Head of caudate nucleus (tissue), 42 donors: ENCODE data around the gene GBP1.
"Not testable (repeated sequence)": the region's sequence is repeated elsewhere in the genome, so short reads cannot be mapped to it uniquely, and the experiment has no call there.

Source experiments
- DNase-seq, 42 donors: peaks; one replicate each; pipeline versions ENCODE4 v3.0.0 to v3.0.0-alpha.2; 2020 to 2021; ENCODE audit warnings: mixed read lengths in 7 of 42
- intact Hi-C: fragments of 100-400 bp; cut with DNase I; formaldehyde crosslinking; loops from one replicate; pipeline ENCODE4 v1.15.0; 2022

The GBP1 gene

DNA sequence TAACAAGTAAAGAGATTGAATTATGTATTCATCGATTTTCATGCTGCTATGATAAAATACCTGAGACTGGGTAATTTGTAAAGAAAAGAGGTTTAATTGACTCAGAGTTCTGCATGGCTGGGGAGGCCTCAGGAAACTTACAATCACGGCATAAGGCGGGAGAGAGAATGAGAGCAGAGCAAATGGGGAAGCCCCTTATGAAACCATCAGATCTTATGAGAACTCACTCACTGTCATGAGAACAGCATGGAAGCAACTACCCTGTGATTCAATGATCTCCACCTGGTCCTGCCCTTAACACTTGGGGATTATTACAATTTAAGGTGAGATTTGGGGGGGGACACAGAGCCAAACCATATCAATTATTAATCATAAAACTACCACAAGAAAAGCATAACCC lies 39.1 kb downstream of the GBP1 start:
- DNase-seq = no peak
- intact Hi-C loops = no loop called here

DNA sequence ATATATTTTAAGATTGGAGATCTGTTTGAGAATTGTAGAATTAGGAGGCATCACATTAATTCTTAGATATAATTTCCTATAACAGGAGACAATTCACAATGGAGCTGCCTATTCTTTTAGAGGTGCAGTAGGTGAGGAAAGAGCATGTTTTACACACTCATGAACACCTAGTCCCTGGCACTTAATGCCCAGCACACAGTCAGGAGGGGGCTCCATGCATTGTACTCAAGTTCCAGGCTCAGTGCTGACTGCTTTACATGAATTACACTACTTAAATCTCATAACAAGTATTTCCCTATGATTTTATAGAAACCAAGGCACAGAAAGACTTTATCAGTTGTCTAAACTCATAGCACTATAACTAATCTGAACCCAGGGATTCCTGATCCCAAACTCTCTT lies 42.0 kb downstream of the GBP1 start:
- intact Hi-C loops = no loop called here
- no peak for DNase-seq

DNA sequence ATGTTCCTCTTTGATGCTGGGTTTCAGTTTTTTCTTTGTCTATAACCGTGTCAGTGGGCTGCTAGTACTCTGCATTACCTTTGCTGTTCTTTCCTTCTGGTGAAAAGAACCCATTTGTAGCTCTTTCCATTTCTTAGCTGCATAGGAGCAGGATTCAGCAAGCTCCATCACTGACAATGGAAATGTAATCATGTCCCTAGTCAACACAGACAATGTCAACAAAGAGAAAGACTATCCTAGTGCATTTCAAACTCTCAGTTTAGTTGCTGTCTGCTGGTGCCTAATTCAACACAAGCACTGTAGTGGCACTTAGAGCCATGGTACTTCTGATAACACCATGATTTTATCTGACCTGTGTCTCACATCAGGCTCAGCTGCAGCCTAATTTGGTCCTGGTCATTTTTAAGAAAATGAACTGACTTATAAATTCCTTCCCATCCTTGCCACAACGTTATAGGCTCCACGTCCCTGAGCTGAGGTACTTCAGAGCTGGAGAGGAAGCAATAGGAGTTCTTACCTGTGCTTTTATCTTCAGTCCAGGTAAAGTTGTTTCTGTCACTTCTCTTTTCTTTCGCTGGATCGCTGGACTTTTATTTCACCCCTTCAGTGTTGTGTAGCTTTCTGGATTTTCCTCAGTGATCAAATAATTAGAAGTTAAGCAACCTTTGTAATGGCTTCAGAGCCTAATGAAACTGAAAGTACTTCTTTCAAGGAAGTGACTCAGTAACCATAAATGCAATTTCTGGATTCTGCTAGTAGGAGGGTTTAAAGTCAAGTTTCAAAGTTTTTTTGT lies 42.6 kb downstream of the GBP1 start, which contains the start of gene GBP3:
Gene GBP3 (minus strand): TSS at position 700 of the 793 bp plus-strand sequence. CDS start 2,145 bp downstream, outside the sequence.
- intact Hi-C loops = no loop called here
- DNase-seq = no peak

DNA sequence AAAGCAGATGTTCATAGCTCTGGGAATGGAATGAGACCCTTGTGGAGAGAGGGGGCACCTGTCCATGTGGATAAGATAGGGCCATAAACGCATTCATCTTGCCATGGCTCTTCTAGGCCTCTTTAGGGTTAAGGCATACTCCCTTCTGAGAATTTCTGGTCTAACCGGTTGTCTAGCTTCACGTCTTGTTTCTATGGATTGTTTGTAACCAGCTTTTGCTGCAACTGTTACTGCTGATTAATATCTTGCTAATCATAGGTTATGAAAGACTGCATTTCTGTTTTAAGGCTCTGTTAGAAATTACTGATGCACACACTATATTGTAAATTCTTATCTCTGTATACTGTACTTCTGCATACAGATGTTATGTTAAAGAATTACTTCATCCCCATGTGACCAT lies 46.7 kb downstream of the GBP1 start:
- intact Hi-C loops, DNase-seq: not testable (repeated sequence)

DNA sequence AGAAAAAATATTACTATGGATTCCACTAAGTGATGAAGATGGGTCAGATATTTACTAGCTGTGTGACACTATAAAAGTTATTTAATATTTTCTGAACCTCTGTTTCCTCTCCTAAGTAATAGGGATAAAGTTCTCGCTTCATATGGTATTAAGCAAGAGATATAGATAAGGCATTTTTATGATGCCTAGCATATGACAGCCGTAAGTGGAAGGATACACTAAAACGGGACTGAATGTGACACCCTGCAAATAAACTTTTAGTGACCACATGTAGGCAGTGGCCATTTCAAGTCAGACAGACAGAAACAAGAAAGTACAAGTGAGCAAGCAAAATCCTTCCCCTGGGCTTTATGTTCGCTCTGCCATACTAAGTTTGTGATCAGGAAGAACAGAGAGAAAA lies 56.5 kb downstream of the GBP1 start:
- intact Hi-C loops = no loop called here
- DNase-seq = no peak

DNA sequence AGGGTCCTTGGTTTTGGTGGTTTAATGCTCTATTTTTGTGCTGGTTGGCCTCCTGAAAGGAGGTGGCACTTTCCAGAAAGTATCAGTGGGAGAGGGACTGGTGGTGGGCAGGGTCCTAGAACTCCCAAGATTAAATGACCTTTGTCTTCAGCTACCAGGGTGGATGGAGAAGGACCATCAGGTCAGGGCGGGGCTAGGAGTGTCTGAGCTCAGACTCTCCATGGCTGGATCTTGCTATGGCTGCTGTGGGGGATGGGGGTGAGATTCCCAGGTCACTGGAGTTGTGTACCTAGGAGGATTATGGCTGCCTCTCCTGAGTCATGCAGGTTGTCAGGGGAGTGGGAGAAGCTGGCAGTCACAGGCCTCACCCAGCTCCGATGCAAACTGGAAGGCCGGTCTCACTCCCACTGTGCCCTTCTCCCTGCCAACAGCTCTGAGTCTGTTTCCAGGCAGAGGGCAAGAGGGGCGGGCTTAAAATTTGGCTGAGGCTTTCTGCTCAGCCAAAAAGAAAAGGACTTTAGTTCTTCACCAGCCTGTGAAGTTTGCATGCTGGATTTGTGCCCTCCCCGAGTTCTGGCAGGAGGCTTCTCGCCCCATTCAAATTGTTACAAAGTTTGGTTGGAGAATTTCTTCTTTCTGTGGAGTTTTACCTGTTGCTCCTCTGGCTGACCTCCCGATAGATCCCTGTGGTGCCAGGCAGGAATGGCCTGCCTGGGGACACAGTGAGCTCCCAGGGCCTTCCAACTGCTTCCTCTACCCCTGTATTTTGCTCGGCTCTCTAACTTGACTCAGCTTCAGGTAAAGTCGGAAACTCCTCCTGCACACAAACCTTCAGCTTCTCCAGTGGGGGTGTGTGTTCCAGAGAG lies 59.5 kb downstream of the GBP1 start:
- intact Hi-C loops = no loop called here
- DNase-seq = peak in 28 of 42 donors; percentile 7 to 77 (median 48)
